Breast epithelium (tissue), 3 donors: ENCODE results near the gene TNFRSF18.

Source experiments
- CTCF ChIP-seq, 3 donors: fragments of 450-650 bp; IDR thresholded peaks; one replicate each; pipeline ENCODE4 v1.5.1; 2016 to 2017; ENCODE audit warnings: antibody characterized with exemption in 3 of 3, mild to moderate bottlenecking in 3 of 3, moderate library complexity in 3 of 3
- POLR2A ChIP-seq: fragments of 450-650 bp; IDR thresholded peaks from one replicate; pipeline ENCODE4 v1.6.1; 2016; ENCODE audit warnings: antibody characterized with exemption, mild to moderate bottlenecking, moderate library complexity
- POLR2AphosphoS5 ChIP-seq, 3 donors: sonication (generic); formaldehyde crosslinking; IDR thresholded peaks; one replicate each; pipeline ENCODE4 v1.6.1; 2017; ENCODE audit warnings: antibody characterized with exemption in 3 of 3

GRCh38 chr1:1182491-1183220 lies 23.7 kb downstream of the TNFRSF18 start:
- TF ChIP-seq CTCF (IDR thresholded peaks at IDR 0.05) = no peak
- TF ChIP-seq POLR2AphosphoS5 (IDR thresholded peaks at IDR 0.05) = no peak
- TF ChIP-seq POLR2A = no peak
